KMS-11 (cell line): ENCODE measurements around the gene KAT5.

Source experiments
- H2AFZ ChIP-seq: fragments of 200-600 bp; sonication (generic); 2 replicates; pipeline ENCODE4 v1.6.1; 2016; ENCODE audit warnings: antibody characterized with exemption, mixed run types, low read depth
- H3K27ac ChIP-seq: fragments of 200-600 bp; sonication (generic); 2 replicates; pipeline ENCODE4 v1.6.1; 2016; ENCODE audit warnings: mild to moderate bottlenecking, mixed run types
- H3K27me3 ChIP-seq: fragments of 200-600 bp; sonication (generic); 2 replicates; pipeline ENCODE4 v1.6.1; 2017; ENCODE audit warnings: mild to moderate bottlenecking, low read depth, mixed run types, moderate library complexity; ENCODE audit not compliant: insufficient read depth
- H3K36me3 ChIP-seq: fragments of 200-600 bp; sonication (generic); 2 replicates; pipeline ENCODE4 v1.6.1; 2017; ENCODE audit warnings: mild to moderate bottlenecking, mixed run types; ENCODE audit not compliant: insufficient read depth
- H3K4me1 ChIP-seq: fragments of 200-600 bp; sonication (generic); 2 replicates; pipeline ENCODE4 v1.6.1; 2016; ENCODE audit warnings: mild to moderate bottlenecking, low read depth, mixed run types; ENCODE audit not compliant: poor library complexity, severe bottlenecking
- H3K4me2 ChIP-seq: fragments of 200-600 bp; sonication (generic); 2 replicates; pipeline ENCODE4 v1.7.0; 2016; ENCODE audit warnings: mild to moderate bottlenecking, mixed run types
- H3K4me3 ChIP-seq: fragments of 200-600 bp; sonication (generic); IDR thresholded peaks from 2 replicates; pipeline ENCODE4 v1.6.1; 2017; ENCODE audit warnings: low read depth, low read length, mixed read lengths; ENCODE audit not compliant: insufficient read depth
- H3K79me2 ChIP-seq: fragments of 200-600 bp; sonication (generic); 2 replicates; pipeline ENCODE4 v1.6.1; 2016; ENCODE audit warnings: low read depth, mixed run types; ENCODE audit not compliant: insufficient read depth
- H3K9ac ChIP-seq: fragments of 200-600 bp; sonication (generic); 2 replicates; pipeline ENCODE4 v1.6.1; 2016; ENCODE audit warnings: mild to moderate bottlenecking, mixed run types
- H4K20me1 ChIP-seq: fragments of 200-600 bp; sonication (generic); 2 replicates; pipeline ENCODE4 v1.6.1; 2016; ENCODE audit warnings: mild to moderate bottlenecking, mixed run types; ENCODE audit not compliant: insufficient read depth
- CTCF ChIP-seq: fragments of 200-600 bp; sonication (generic); conservative IDR thresholded peaks from 2 replicates; pipeline ENCODE4 v1.6.1; 2017; ENCODE audit warnings: low read depth, mild to moderate bottlenecking, antibody characterized with exemption, low read length, moderate library complexity, mixed read lengths

KAT5 gene

GRCh38 chr11:65692367-65692766 lies 19.7 kb upstream of the KAT5 start:
- Histone ChIP-seq H3K79me2 (no peaks in the 10 kb centered on the region), H3K36me3 (no peaks in the 10 kb centered on the region), H3K27me3 (no peaks in the 10 kb centered on the region), H4K20me1 (no peaks in the 10 kb centered on the region), H3K4me1 (no peaks in the 10 kb centered on the region), H3K27ac (no peak overlapping the region), H3K4me3 (no peak overlapping the region), H3K4me2 (no peak overlapping the region), H3K9ac (no peak overlapping the region), H2AFZ (no peak overlapping the region)
- no peak for TF ChIP-seq CTCF

- TF ChIP-seq CTCF: no peak
- H3K4me3 ChIP-seq: no peak overlapping the region
- H2AFZ ChIP-seq: no peak overlapping the region
- H4K20me1 ChIP-seq: no peaks in the 10 kb centered on the region
- H3K27me3 ChIP-seq: 0 out of 2 replicates have a peak, but pooled peaks cover 4% of the 10 kb centered on the region
- no peak overlapping the region for H3K27ac ChIP-seq
- H3K9ac ChIP-seq: no peak overlapping the region
- H3K4me2 ChIP-seq: no peak overlapping the region
- no peaks in the 10 kb centered on the region for H3K4me1 ChIP-seq
- no peaks in the 10 kb centered on the region for H3K36me3 ChIP-seq
- no peaks in the 10 kb centered on the region for H3K79me2 ChIP-seq
Observed at GRCh38 chr11:65695459-65696241, 16.4 kb upstream of the KAT5 start.

- Histone ChIP-seq H3K36me3 (no peaks in the 10 kb centered on the region), H4K20me1 (no peaks in the 10 kb centered on the region), H3K27ac (no peak overlapping the region), H3K4me3 (no peak overlapping the region), H3K4me1 (no peaks in the 10 kb centered on the region), H3K9ac (no peak overlapping the region), H3K27me3 (0 out of 2 replicates have a peak, but pooled peaks cover 4% of the 10 kb centered on the region), H3K79me2 (no peaks in the 10 kb centered on the region), H2AFZ (no peak overlapping the region), H3K4me2 (no peak overlapping the region)
- no peak for TF ChIP-seq CTCF
Observed at GRCh38 chr11:65696802-65697552, 15.1 kb upstream of the KAT5 start.

GRCh38 chr11:65698205-65698604 lies 13.8 kb upstream of the KAT5 start:
- Histone ChIP-seq H3K9ac (no peak overlapping the region), H3K27me3 (0 out of 2 replicates have a peak, but pooled peaks cover 4% of the 10 kb centered on the region), H4K20me1 (no peaks in the 10 kb centered on the region), H3K79me2 (no peaks in the 10 kb centered on the region), H3K4me3 (no peak overlapping the region), H3K4me1 (no peaks in the 10 kb centered on the region), H3K4me2 (no peak overlapping the region), H3K27ac (no peak overlapping the region), H2AFZ (no peak overlapping the region), H3K36me3 (no peaks in the 10 kb centered on the region)
- no peak for TF ChIP-seq CTCF
